SK-N-SH treated with all-trans-retinoic acid at 6 μM for 48 hours (cell line): Measurements from ENCODE around the gene CDH5.

Experiments
- CREB5 ChIP-seq: fragments of 250-450 bp; sonication (Bioruptor Pico); IDR thresholded peaks from 2 replicates; pipeline ENCODE4 v1.5.1; 2020; ENCODE audit warnings: low read depth, mild to moderate bottlenecking, moderate library complexity
- ZFP30 ChIP-seq: fragments of 450-650 bp; formaldehyde crosslinking; IDR thresholded peaks from 2 replicates; pipeline ENCODE4 v1.5.0; 2022; ENCODE audit warnings: mild to moderate bottlenecking, moderate library complexity

DNA sequence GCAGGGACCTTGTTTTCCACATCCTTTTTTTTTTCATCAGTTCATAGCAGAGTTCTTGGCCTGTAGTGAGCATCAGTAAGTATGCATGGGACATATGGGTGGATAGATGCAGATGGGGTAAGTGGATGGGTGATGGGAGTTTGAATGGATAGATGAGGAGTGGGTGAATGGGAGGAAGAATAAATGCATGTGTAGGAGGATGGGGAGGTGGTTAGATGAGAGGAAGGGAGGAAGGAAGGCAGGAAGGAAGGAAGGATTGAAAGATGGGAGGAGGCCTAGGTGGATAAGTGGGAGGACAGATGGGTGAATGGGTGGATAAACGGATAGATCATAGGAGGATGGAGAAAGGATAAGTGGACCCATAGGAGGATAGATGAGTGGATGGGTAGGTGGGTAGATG is 56.7 kb downstream of the CDH5 start:
- TF ChIP-seq ZFP30 (CRISPR knock-in tag), result no peak
- no peak for TF ChIP-seq CREB5 (CRISPR knock-in tag)
